ENCODE results near the gene VRK2.

DNA sequence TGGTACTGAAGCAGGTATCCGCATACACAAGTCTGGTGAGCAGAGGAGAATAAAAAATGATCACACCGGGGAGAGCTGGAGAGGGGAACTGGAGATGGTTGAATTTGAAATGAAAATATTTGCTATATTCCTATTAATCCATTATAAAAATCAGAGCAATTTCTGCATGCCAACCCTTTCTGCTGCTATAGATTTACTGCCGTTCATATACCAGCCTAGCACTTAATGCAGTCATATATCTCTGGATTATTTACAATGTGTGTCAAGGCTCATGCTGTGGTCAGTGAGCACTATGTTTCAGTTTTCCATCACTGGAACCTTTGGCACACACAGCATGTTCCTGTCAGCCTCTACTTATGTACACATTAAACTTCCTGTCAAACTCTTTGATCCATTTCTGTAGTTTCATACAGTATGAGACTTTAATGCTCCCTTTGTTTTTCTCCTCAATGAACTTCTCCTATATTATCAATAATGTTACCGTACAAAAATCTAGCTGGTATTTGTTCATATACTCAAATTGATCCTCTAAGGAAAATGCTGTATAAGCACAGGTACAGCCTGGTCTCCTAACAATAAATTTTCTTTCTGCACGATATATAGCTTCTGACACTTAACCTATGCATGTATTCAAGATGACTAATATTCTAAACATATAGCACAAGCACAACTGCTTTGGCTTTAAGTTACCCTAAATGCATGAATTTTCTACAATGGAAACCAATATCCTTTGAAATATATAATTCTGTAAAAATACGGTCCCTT is 157.8 kb downstream of the VRK2 start:
- TF ChIP-seq CTCF (IDR thresholded peaks at IDR 0.05; ENCODE audit: low read length) (no peak), EZH2 (IDR thresholded peaks at IDR 0.05; ENCODE audit: borderline replicate concordance, low read length) (no peak)

Data from OCI-LY1 (cell line).